ENCODE data around the gene PRXL2B.

DNA sequence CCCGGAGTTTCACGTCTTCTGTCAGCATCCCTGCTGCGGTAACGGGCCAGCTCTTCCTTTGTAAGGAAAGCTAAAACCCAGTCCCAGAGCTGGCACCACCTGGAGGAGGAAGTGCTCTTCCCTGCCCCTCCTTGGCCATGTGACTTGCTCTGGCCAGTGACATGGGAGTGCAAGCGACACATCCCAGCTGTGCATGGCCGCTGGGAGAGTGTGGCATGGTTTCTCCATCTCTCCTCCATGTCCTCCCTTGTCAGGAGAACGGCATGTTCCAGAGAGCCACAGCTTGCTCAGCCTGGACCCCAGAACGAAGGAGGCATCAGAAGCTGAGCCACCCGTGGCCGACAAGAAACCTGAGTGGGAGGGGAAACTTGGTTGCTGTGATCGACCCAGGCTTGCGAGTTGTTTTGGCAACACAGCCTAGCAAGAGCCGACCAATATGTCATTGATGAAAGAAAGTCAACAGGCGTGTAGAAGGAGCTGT lies 2.7 kb upstream of the PRXL2B start:
- TF ChIP-seq, protein P1, sequence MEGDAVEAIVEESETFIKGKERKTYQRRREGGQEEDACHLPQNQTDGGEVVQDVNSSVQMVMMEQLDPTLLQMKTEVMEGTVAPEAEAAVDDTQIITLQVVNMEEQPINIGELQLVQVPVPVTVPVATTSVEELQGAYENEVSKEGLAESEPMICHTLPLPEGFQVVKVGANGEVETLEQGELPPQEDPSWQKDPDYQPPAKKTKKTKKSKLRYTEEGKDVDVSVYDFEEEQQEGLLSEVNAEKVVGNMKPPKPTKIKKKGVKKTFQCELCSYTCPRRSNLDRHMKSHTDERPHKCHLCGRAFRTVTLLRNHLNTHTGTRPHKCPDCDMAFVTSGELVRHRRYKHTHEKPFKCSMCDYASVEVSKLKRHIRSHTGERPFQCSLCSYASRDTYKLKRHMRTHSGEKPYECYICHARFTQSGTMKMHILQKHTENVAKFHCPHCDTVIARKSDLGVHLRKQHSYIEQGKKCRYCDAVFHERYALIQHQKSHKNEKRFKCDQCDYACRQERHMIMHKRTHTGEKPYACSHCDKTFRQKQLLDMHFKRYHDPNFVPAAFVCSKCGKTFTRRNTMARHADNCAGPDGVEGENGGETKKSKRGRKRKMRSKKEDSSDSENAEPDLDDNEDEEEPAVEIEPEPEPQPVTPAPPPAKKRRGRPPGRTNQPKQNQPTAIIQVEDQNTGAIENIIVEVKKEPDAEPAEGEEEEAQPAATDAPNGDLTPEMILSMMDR (conservative IDR thresholded peaks at IDR 0.05; ENCODE audit: low read depth, low read length) = no peak
- no peak for TF ChIP-seq EZH2 (IDR thresholded peaks at IDR 0.05; ENCODE audit: borderline replicate concordance, low read depth, low read length, poor library complexity, severe bottlenecking)
